Activated CD4-positive, alpha-beta T cell treated with anti-CD3 and anti-CD28 coated beads, Interleukin-2, amount 50 U/mL, for 1 hour (primary cell): ENCODE results near the gene ZNF574.

Source experiments
- DNase-seq: peaks from one replicate; pipeline ENCODE4 v3.0.0-alpha.2; 2020

ZNF574 gene

DNA sequence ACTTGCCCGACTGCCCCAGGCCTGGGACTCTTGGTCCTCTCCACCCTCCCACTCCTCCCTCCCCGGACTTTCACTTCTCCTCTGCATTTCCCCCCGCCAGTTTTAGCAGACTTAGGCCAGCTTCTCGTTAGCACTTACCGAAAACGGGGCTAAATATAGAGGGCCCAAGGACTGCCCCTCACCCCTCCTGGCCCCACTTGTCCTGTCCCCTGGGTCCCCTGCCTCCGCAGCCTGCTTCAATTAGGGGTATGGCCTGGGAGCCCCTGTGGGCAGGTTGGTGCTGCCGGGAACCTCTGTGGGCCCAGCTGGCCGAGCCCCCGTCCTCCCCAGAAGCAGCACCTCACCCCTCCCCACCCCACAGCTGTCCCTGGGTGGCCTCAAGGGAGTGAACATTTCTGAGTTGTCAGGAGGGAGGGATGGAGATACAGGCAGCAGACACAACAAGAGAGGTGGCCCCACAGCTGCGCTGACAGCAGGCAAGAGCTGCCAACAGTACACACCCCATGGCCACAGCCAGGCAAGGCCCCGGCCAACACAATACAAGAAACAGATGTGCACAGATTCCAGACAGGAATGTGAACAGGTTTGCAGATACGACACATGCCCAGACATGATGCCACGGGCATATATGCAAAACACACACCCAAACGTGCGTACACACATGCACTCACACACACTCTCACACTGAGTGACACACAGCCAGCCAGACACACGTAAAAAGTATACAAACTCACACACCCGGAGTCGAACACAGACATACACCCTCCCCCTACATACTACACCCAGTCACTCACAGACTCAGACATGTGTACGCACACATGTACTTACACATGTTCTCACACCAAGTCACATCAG is 53.7 kb downstream of the ZNF574 start:
- DNase-seq = no peak

DNA sequence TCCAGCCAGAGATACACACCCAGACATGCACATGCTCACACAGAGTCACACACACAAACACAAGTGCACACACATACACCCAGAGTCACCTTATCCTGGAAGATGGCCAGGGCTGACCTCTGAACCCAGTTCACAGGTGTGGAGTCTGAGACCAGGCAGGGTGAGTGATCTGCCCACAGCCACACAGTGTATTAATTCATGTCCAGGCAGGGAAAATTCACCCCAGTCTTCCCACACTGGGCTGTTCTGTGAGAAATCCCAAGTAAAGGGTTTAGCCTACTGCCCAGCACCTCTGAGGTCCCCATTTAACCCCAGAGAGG is 54.2 kb downstream of the ZNF574 start:
- DNase-seq = no peak
